ENCODE results near the gene GAS6.

Gene GAS6

DNA sequence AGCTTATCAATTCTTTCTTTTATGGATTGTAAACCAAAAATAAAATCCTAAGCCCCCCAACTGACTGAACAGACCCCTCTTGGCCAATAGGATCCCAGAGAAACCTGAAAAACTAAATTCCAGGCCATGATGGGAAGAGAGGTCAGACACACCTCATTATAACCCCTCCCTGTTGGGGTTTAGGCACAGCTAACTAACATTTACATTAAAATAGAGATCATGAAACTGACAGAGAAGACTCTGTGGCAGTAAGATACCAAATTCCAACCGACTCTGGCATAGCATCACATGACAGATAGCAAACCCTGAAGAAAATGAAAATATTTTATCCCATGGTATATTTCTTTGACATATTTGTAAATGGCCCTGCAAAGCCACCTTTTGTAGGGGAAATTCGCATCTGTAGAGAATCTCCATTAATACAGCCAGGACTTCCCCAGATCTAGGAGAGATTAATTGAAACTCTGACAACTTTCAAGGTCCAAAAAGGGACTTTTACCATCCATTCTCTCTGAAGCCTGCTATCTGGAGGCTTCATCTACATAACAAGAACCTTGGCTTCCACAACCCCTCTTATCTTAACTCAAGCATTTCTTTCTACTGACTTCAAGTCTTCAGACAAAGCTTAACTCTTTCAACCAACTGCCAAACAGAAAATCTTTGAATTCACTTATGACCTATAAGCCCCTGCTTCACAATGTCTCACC, 27.1 kb upstream of the GAS6 start:
- CTCF ChIA-PET: no interaction called here
- TF ChIP-seq, protein P1, sequence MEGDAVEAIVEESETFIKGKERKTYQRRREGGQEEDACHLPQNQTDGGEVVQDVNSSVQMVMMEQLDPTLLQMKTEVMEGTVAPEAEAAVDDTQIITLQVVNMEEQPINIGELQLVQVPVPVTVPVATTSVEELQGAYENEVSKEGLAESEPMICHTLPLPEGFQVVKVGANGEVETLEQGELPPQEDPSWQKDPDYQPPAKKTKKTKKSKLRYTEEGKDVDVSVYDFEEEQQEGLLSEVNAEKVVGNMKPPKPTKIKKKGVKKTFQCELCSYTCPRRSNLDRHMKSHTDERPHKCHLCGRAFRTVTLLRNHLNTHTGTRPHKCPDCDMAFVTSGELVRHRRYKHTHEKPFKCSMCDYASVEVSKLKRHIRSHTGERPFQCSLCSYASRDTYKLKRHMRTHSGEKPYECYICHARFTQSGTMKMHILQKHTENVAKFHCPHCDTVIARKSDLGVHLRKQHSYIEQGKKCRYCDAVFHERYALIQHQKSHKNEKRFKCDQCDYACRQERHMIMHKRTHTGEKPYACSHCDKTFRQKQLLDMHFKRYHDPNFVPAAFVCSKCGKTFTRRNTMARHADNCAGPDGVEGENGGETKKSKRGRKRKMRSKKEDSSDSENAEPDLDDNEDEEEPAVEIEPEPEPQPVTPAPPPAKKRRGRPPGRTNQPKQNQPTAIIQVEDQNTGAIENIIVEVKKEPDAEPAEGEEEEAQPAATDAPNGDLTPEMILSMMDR (IDR thresholded peaks at IDR 0.05; ENCODE audit: insufficient read depth, low read length, missing control alignments): no peak
- DNase-seq (ENCODE audit: low read depth, low spot score): no peak
- POLR2A ChIA-PET: no interaction called here
- no peak overlapping the region for H3K4me3 ChIP-seq (ENCODE audit: low read depth, low read length)

DNA sequence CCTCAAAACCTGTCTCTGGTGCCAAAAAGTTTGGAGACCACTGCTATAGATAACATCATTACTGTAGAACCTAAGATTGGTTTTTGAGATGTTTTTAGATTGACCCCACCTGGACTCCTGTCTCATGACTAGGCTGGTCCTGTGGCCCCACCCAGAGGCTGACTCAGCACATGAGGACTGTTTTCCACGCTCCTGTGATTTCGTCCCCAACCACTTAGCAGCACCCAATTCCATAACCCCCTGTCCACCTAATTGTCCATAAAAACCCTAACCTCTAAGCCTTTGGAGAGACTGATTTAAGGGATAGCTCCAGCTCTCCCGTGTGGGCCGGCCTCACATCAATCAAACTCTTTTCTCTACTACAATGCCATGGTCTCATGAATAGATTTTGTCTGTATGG, 25.6 kb upstream of the GAS6 start:
- TF ChIP-seq, protein P1 (IDR thresholded peaks at IDR 0.05; ENCODE audit: insufficient read depth, low read length, missing control alignments): no peak
- DNase-seq (ENCODE audit: low read depth, low spot score): no peak
- H3K4me3 ChIP-seq (ENCODE audit: low read depth, low read length): no peak overlapping the region
- ChIA-PET CTCF (interaction anchor here (1.6 to 3.1 kb wide), 2 partner anchors 11 to 12 kb away, joined by 3 to 13 read pairs; no protein-coding TSS in a partner anchor), POLR2A (no interaction called here)

DNA sequence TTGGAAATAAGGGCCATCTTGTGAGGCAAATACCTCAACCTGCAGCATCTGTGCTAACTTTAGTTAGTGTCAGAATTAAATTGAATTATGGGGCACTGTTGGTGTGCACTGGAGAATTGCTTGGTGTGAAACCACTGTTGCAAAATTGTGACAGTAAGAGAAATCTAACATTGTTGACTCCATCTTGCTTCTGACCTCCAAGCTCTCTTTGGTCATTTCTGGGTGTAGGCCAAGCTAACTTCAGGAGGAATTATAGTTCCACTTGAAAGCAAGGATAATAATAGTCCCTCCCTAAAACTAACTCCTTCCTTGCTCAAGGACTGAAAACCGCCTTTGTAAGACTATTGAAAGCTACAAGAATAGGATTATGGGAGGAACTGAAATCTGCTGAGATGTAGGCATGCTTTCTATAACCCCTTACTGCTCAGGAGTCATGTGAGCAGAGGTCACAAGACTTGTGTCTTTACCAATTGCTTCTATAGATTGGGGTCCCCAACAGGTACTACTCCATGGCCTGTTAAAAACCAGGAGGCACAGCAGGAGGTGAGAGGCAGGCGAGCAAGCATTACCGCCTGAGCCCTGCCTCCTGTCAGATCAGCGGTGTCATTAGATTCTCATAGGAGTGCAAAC, 24.9 kb upstream of the GAS6 start:
- H3K4me3 ChIP-seq (ENCODE audit: low read depth, low read length): no peak overlapping the region
- no peak for DNase-seq (ENCODE audit: low read depth, low spot score)
- TF ChIP-seq, protein P1 (IDR thresholded peaks at IDR 0.05; ENCODE audit: insufficient read depth, low read length, missing control alignments): no peak
- ChIA-PET POLR2A (no interaction called here), CTCF (interaction anchor here (1.6 to 3.1 kb wide), 2 partner anchors 10 to 12 kb away, joined by 3 to 13 read pairs; no protein-coding TSS in a partner anchor)

DNA sequence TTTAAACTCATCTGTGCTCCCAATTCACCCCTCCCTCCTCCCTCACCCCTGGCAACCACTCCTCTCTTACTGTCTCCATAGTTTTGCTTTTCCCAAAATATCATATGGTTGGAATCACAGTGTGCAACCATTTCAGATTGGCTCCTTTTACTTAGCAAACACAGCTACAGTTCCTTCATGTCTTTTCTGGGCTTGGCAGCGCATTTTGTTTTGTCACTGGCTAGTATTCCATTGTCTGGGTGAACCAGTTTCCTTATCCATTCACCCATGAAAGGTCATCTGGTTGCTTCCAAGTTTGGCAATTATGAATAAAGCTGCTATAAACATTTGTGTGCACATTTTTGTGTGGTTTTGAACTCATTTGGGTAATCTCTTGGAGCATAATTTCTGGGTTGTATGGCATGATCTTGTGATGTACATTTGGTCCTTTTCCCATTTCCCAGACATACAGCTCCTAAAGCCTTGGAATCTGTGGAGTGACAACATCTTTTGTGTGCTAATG, 23.9 kb upstream of the GAS6 start:
- no peak overlapping the region for H3K4me3 ChIP-seq (ENCODE audit: low read depth, low read length)
- ChIA-PET POLR2A (no interaction called here), CTCF (interaction anchor here (3.1 kb wide), 1 partner anchor 9 kb away, joined by 13 read pairs; no protein-coding TSS in a partner anchor)
- no peak for DNase-seq (ENCODE audit: low read depth, low spot score)
- TF ChIP-seq, protein P1 (IDR thresholded peaks at IDR 0.05; ENCODE audit: insufficient read depth, low read length, missing control alignments): no peak

DNA sequence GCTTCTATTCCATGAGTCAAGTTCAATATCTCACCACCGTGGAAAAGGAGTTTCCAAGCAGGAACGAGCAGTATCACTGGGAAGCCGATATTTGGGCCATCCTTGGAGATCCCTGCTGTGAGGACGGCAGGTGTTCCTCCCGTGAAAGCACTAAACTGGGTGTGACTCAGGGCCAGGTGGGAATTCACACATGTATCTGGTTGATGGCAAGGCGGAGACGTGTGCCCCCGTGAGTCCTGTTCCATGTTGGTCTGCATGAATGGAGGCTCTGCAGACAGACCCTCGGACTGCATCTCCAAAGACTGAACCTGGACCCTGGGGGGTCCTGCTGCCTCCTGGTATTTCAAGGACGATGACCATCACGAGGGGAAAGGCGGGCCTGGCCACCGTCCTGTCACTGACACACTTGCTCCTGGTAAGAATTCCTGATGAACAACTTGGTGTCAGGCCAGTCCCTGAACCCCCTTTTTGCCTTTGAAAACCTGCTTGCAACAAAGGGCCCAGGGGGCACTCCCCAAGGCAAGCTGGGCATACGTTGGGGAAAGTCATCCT, 22.8 kb upstream of the GAS6 start:
- TF ChIP-seq, protein P1 (IDR thresholded peaks at IDR 0.05; ENCODE audit: insufficient read depth, low read length, missing control alignments): no peak
- ChIA-PET POLR2A (no interaction called here), CTCF (interaction anchor here (1.0 to 3.1 kb wide), 2 partner anchors 8 to 15 kb away, joined by 3 to 13 read pairs; no protein-coding TSS in a partner anchor)
- no peak overlapping the region for H3K4me3 ChIP-seq (ENCODE audit: low read depth, low read length)
- no peak for DNase-seq (ENCODE audit: low read depth, low spot score)

DNA sequence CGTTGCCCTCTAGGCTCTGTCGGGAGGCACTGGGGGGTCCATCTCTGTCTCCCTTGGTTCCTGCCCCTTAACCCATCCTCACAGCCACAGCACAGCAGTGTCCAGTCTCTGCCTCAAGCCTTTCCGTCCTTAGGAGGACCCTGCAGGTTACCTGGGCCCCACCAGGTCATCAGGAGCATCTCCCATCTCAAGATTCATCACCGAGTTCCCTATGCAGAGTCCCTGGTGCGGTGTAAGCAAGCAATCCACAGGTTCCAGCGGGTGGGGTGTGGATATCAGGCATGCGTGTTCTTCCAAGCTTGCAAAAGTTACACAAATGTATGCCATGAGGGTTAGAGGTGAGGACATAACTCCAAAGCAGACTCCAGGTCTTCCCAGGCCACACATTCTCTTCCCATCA, 20.9 kb upstream of the GAS6 start:
- CTCF ChIA-PET: no interaction called here
- H3K4me3 ChIP-seq (ENCODE audit: low read depth, low read length): no peak overlapping the region
- POLR2A ChIA-PET: no interaction called here
- TF ChIP-seq, protein P1 (IDR thresholded peaks at IDR 0.05; ENCODE audit: insufficient read depth, low read length, missing control alignments): no peak
- no peak for DNase-seq (ENCODE audit: low read depth, low spot score)

Data from AG04449 (cell line).